Activated T-helper 1 cell treated with anti-CD3 and anti-CD28 coated beads, Interleukin-12 subunit alpha, Interleukin-12 subunit beta, Interleukin-2, Interleukin-4 antibody, amounts not matched to agents 30 ng/mL and 10 ng/mL and 1 ng/mL, durations not matched to agents 14 hours and 24 hours and 36 hours (primary cell): ENCODE data around the gene PLA2G5. TPM values are rescaled to one million over a fixed set of nuclear protein-coding genes. Genes with fewer than 3 reads are reported as not detected.
"Not testable (repeated sequence)": the region's sequence is repeated elsewhere in the genome, so short reads cannot be mapped to it uniquely, and the experiment has no call there.

ENCODE experiments used
- DNase-seq: peaks from one replicate; pipeline ENCODE4 v3.0.0; 2021; ENCODE audit warnings: low spot score
- H3K27ac Mint-ChIP-seq: one replicate; pipeline ENCODE4 v1.8.0; 2021; ENCODE audit warnings: mild to moderate bottlenecking, mixed read lengths
- H3K27me3 Mint-ChIP-seq: one replicate; pipeline ENCODE4 v1.8.0; 2022; ENCODE audit warnings: mild to moderate bottlenecking, moderate library complexity, mixed read lengths; ENCODE audit not compliant: insufficient read depth
- H3K36me3 Mint-ChIP-seq: one replicate; pipeline ENCODE4 v1.8.0; 2021; ENCODE audit warnings: low read depth, mixed read lengths
- H3K4me1 Mint-ChIP-seq: one replicate; pipeline ENCODE4 v1.8.0; 2021; ENCODE audit warnings: low read depth, mixed read lengths
- H3K4me3 Mint-ChIP-seq: one replicate; pipeline ENCODE4 v1.8.0; 2021; ENCODE audit warnings: mild to moderate bottlenecking, moderate library complexity, mixed read lengths
- H3K9me3 Mint-ChIP-seq: one replicate; pipeline ENCODE4 v1.8.0; 2021; ENCODE audit warnings: mixed read lengths
- intact Hi-C: fragments of 100-400 bp; cut with micrococcal nuclease; formaldehyde crosslinking; loops from one replicate; pipeline ENCODE4 v1.15.1; 2024
- total RNA-seq: library from RNA; stranded (reverse); gene quantifications from 2 replicates; pipeline ENCODE4 v1.2.3, GENCODE V29; 2022

Gene PLA2G5
- not detected in 2 replicates for total RNA-seq

DNA sequence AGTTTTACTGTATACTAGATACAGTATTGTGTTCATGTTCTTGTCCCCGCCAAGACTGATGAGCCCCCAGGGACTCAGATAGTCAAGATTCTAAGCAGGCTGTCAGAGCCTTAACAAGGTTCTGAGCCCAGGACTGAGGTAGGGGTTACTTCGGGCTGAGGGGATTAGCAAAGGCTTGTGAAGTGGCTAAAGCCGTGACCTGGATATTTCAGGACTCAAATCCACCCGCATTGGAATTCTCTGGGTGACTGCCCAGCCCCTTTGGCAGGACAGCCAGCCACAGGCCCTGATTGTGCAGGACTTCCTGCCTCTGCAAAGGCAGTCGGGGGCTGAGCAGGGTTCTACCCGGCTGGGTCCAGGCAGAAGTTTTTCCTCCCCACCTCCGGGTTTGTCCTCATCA, at the start of gene PLA2G5:
Gene PLA2G5, plus strand, starts transcription at position 321 of the 400 bp plus-strand sequence. CDS start 14,637 bp downstream, outside the sequence.
- no peaks in the 10 kb centered on the region for H3K9me3 Mint-ChIP-seq
- H3K36me3 Mint-ChIP-seq = no peaks in the 10 kb centered on the region
- no peak within 1 kb of the TSS for H3K4me3 Mint-ChIP-seq
- no peak within 1 kb of the TSS for H3K27ac Mint-ChIP-seq
- intact Hi-C loops = no loop called here
- DNase-seq = no peak
- peaks cover 17% of the 10 kb centered on the region for H3K27me3 Mint-ChIP-seq
- H3K4me1 Mint-ChIP-seq = no peaks in the 10 kb centered on the region

GRCh38 chr1:20028125-20028524, 41.9 kb upstream of the PLA2G5 start:
- intact Hi-C loops = no loop called here
- DNase-seq = no peak
- no peaks in the 10 kb centered on the region for H3K9me3 Mint-ChIP-seq
- no peak overlapping the region for H3K4me3 Mint-ChIP-seq
- H3K27ac Mint-ChIP-seq = no peak overlapping the region
- no peaks in the 10 kb centered on the region for H3K36me3 Mint-ChIP-seq
- H3K4me1 Mint-ChIP-seq = no peaks in the 10 kb centered on the region
- peaks cover 9% of the 10 kb centered on the region for H3K27me3 Mint-ChIP-seq

DNA sequence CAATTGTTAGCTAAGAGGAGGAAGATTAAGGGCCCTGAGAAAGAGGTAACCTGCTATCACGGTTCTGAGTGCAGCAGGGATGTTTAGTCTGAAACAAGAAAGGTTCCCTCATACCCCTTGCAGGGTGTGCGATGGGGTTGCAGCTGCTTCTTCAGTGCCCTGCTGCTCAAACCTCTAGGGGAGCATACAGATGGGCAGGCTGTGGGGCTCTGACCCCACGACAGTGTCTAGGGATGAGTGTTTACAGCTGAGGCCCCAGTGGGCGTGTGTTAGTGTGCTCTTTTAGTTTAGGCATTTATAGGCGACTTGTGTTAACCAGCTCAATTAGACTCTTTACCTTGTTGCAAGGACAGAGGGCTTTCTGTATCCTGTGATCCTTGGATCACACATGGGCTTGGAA, 41.3 kb upstream of the PLA2G5 start:
- Mint-ChIP-seq H3K4me1 (no peaks in the 10 kb centered on the region), H3K36me3 (no peaks in the 10 kb centered on the region), H3K27ac (no peak overlapping the region), H3K4me3 (no peak overlapping the region), H3K9me3 (no peaks in the 10 kb centered on the region), H3K27me3 (peaks cover 7% of the 10 kb centered on the region)
- intact Hi-C loops = no loop called here
- no peak for DNase-seq

DNA sequence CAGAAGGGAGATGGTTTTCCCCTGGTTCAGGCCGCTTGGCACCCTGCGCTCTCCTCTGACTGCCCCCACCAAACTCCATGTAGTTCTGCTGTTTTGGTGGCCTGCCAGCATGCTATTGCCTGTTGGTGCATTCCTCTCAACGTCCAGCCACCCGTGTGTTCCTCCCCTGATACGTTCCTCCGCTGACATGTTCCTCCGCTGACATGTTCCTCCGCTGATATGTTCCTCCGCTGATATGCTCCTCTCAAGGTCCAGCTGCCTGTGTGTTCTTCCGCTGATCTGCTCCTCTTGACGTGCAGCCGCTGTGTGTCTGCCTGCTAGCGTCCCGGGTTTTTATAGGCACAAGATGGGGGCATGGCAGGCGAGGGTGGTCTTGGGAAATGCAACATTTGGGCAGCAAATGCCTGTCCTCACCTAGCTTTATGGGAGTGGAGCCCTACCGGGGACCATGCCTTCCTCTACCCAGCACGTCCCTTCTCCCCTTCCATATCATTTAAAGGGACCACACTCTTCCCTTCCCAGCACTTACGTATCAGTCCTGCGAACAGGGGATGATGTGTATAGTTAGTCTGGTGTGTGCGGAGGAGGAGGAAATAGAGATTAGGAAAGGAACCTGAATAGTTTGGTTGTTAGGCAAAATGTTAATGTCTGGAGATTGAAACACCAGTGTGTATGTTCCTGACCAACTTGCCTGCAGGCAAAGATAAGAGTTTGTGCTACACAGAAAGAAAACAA, 40.6 kb upstream of the PLA2G5 start:
- H3K4me1 Mint-ChIP-seq = no peaks in the 10 kb centered on the region
- H3K4me3 Mint-ChIP-seq = no peak overlapping the region
- no peaks in the 10 kb centered on the region for H3K36me3 Mint-ChIP-seq
- peaks cover 4% of the 10 kb centered on the region for H3K9me3 Mint-ChIP-seq
- no peak for DNase-seq
- peaks cover 7% of the 10 kb centered on the region for H3K27me3 Mint-ChIP-seq
- intact Hi-C loops = no loop called here
- H3K27ac Mint-ChIP-seq = no peak overlapping the region

- H3K36me3 Mint-ChIP-seq, H3K9me3 Mint-ChIP-seq, DNase-seq, H3K4me3 Mint-ChIP-seq, H3K4me1 Mint-ChIP-seq, intact Hi-C loops, H3K27ac Mint-ChIP-seq: not testable (repeated sequence)
- peaks cover 11% of the 10 kb centered on the region for H3K27me3 Mint-ChIP-seq
Observed at GRCh38 chr1:20030436-20031151, 39.4 kb upstream of the PLA2G5 start.

- no peaks in the 10 kb centered on the region for H3K4me1 Mint-ChIP-seq
- no peak for DNase-seq
- no peak overlapping the region for H3K4me3 Mint-ChIP-seq
- H3K36me3 Mint-ChIP-seq = no peaks in the 10 kb centered on the region
- peaks cover 13% of the 10 kb centered on the region for H3K27me3 Mint-ChIP-seq
- intact Hi-C loops = no loop called here
- H3K27ac Mint-ChIP-seq = no peak overlapping the region
- H3K9me3 Mint-ChIP-seq = peaks cover 11% of the 10 kb centered on the region
Observed at GRCh38 chr1:20031161-20031560, 38.8 kb upstream of the PLA2G5 start.

- no peaks in the 10 kb centered on the region for H3K4me1 Mint-ChIP-seq
- intact Hi-C loops = no loop called here
- H3K9me3 Mint-ChIP-seq = peaks cover 12% of the 10 kb centered on the region
- no peak overlapping the region for H3K27ac Mint-ChIP-seq
- no peak for DNase-seq
- no peaks in the 10 kb centered on the region for H3K36me3 Mint-ChIP-seq
- no peak overlapping the region for H3K4me3 Mint-ChIP-seq
- peaks cover 13% of the 10 kb centered on the region for H3K27me3 Mint-ChIP-seq
Observed at GRCh38 chr1:20031836-20032235, 38.2 kb upstream of the PLA2G5 start.

- Mint-ChIP-seq H3K4me3 (no peak overlapping the region), H3K27me3 (peaks cover 13% of the 10 kb centered on the region), H3K9me3 (peaks cover 16% of the 10 kb centered on the region), H3K4me1 (no peaks in the 10 kb centered on the region), H3K27ac (no peak overlapping the region), H3K36me3 (no peaks in the 10 kb centered on the region)
- no peak for DNase-seq
- intact Hi-C loops = no loop called here
Observed at GRCh38 chr1:20032425-20032824, 37.6 kb upstream of the PLA2G5 start.

DNA sequence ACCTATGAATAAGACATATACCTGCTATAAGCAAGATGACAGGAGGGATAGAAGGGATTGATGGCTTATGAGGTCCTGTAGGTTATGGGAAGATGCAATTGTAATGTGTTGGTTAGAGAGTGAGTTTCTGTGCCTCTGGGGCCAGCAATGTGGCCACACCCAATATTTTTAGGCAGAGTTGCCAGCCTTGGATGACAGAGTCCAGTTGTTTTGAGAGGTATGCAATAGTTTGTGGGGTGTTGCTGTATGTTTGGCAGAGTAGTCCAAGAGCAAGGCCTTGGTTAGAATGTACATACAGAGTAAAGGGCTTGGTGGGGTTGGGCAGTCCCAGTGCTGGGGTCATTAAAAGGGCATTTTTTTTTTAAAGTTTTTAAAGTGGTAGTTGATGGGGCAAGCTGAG, 36.6 kb upstream of the PLA2G5 start:
- DNase-seq = no peak
- H3K36me3 Mint-ChIP-seq = no peaks in the 10 kb centered on the region
- H3K9me3 Mint-ChIP-seq = peaks cover 16% of the 10 kb centered on the region
- intact Hi-C loops = no loop called here
- H3K27me3 Mint-ChIP-seq = peaks cover 12% of the 10 kb centered on the region
- no peak overlapping the region for H3K27ac Mint-ChIP-seq
- H3K4me3 Mint-ChIP-seq = no peak overlapping the region
- no peaks in the 10 kb centered on the region for H3K4me1 Mint-ChIP-seq

DNA sequence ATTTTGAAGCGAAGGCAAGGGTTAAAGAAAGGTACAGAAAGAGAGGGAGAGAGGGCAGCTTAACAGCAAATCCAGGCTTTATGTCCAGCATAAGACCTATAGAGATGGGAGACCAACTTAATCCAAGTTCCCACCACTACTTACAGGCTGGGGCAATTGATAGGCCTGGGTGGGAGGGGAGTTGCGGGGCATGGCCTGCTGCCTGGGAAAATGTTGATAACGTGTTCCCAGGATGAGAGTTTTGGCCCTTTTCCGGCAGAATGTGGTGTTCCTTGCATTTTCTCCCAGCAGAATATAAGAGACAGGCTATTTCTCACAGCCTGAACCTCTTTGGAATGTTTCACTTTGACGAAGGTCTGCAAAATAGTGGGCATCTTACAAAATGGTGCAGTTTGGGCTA, 34.9 kb upstream of the PLA2G5 start:
- peaks cover 11% of the 10 kb centered on the region for H3K27me3 Mint-ChIP-seq

GRCh38 chr1:20037877-20038276, 32.1 kb upstream of the PLA2G5 start:
- H3K9me3 Mint-ChIP-seq = peaks cover 16% of the 10 kb centered on the region
- peaks cover 11% of the 10 kb centered on the region for H3K27me3 Mint-ChIP-seq
- no peaks in the 10 kb centered on the region for H3K36me3 Mint-ChIP-seq
- intact Hi-C loops = no loop called here
- H3K4me3 Mint-ChIP-seq = no peak overlapping the region
- no peak overlapping the region for H3K27ac Mint-ChIP-seq
- H3K4me1 Mint-ChIP-seq = no peaks in the 10 kb centered on the region
- DNase-seq = no peak

More for the DNA sequence above, 34.9 kb upstream of the PLA2G5 start:
- H3K9me3 Mint-ChIP-seq = peaks cover 16% of the 10 kb centered on the region
- H3K4me3 Mint-ChIP-seq = no peak overlapping the region
- H3K36me3 Mint-ChIP-seq = no peaks in the 10 kb centered on the region
- intact Hi-C loops = no loop called here
- no peaks in the 10 kb centered on the region for H3K4me1 Mint-ChIP-seq
- no peak for DNase-seq
- H3K27ac Mint-ChIP-seq = no peak overlapping the region

GRCh38 chr1:20047096-20047495, 22.9 kb upstream of the PLA2G5 start:
- Mint-ChIP-seq H3K36me3 (no peaks in the 10 kb centered on the region), H3K4me3 (no peak overlapping the region), H3K4me1 (no peaks in the 10 kb centered on the region), H3K9me3 (peaks cover 16% of the 10 kb centered on the region), H3K27ac (no peak overlapping the region), H3K27me3 (peaks cover 2% of the 10 kb centered on the region)
- intact Hi-C loops = no loop called here
- DNase-seq = no peak

GRCh38 chr1:20048563-20048962, 21.4 kb upstream of the PLA2G5 start:
- H3K9me3 Mint-ChIP-seq = peaks cover 29% of the 10 kb centered on the region
- no peaks in the 10 kb centered on the region for H3K36me3 Mint-ChIP-seq
- DNase-seq = no peak
- H3K4me1 Mint-ChIP-seq = no peaks in the 10 kb centered on the region
- peaks cover 2% of the 10 kb centered on the region for H3K27me3 Mint-ChIP-seq
- no peak overlapping the region for H3K4me3 Mint-ChIP-seq
- intact Hi-C loops = no loop called here
- H3K27ac Mint-ChIP-seq = no peak overlapping the region
